ENCODE measurements around the gene SMG6. TPM values are rescaled to one million over a fixed set of nuclear protein-coding genes. Genes with fewer than 3 reads are reported as not detected.

The SMG6 gene
- total RNA-seq, 2 donors from 2014 or later, result 33.2 to 82.9 TPM

DNA sequence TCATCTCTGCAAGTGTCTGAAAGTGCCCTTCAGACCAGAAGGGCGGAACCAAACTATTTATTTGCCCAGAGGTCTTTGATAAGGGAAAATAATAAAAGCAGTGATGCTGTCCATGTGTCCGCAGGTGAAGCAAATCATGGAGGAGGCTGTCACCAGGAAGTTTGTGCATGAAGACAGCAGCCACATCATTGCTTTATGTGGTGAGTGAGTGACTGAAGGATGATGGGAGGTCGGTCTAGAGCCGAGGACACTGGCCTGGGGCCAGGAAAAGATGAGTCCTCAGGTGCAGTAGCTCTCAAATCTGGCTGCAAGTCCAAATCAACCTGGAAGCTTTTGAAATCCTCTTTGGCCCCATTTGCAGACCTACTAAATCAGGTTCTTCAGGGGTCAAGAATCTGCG lies 39.8 kb upstream of the SMG6 start:
- H3K4me3 ChIP-seq, result no peak overlapping the region
- no peak overlapping the region for H3K27ac ChIP-seq
- no peaks in the 10 kb centered on the region for H3K36me3 ChIP-seq
- no peaks in the 10 kb centered on the region for H3K27me3 ChIP-seq (replicated peaks; ENCODE audit: insufficient read depth)
- peaks cover 0 to 4% of the 10 kb centered on the region in 2 donors for H3K4me1 ChIP-seq (ENCODE audit: control insufficient read depth in 1 of 2, low read depth in 2 of 2)
- ATAC-seq (ENCODE audit: insufficient number of reproducible peaks, low FRiP score, low read depth) (no peak), DNase-seq (ENCODE audit: low spot score) (no peak)
- TF ChIP-seq, protein P1, sequence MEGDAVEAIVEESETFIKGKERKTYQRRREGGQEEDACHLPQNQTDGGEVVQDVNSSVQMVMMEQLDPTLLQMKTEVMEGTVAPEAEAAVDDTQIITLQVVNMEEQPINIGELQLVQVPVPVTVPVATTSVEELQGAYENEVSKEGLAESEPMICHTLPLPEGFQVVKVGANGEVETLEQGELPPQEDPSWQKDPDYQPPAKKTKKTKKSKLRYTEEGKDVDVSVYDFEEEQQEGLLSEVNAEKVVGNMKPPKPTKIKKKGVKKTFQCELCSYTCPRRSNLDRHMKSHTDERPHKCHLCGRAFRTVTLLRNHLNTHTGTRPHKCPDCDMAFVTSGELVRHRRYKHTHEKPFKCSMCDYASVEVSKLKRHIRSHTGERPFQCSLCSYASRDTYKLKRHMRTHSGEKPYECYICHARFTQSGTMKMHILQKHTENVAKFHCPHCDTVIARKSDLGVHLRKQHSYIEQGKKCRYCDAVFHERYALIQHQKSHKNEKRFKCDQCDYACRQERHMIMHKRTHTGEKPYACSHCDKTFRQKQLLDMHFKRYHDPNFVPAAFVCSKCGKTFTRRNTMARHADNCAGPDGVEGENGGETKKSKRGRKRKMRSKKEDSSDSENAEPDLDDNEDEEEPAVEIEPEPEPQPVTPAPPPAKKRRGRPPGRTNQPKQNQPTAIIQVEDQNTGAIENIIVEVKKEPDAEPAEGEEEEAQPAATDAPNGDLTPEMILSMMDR (IDR thresholded peaks at IDR 0.05), result no peak
- no peaks in the 10 kb centered on the region for H3K9me3 ChIP-seq

DNA sequence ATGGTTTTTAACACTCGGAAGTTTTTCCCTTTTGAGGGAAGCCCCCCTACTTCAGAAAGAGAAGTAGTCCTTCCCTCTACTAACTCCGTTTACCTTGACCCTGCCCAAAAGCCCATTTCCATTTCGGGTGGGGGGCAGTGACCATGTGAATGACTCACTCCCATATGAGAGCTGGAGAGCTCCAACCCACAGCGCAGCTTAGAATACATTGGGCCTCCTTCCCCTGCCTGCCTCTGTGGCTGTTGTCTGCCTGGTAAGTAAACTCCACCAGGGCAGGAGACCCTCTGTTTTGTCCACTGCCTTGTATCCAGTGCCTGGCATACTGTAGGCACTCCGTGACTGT lies 34.7 kb upstream of the SMG6 start:
- TF ChIP-seq, protein P1 (IDR thresholded peaks at IDR 0.05), result no peak
- Histone ChIP-seq H3K36me3 (peaks cover 14% of the 10 kb centered on the region), H3K4me3 (peak overlapping the region; percentile 95), H3K27me3 (replicated peaks; ENCODE audit: insufficient read depth) (no peaks in the 10 kb centered on the region), H3K27ac (peak overlapping the region in 1 of 2 donors; percentile 74), H3K4me1 (ENCODE audit: control insufficient read depth in 1 of 2, low read depth in 2 of 2) (peaks cover 5 to 25% of the 10 kb centered on the region in 2 donors), H3K9me3 (no peaks in the 10 kb centered on the region)
- DNase-seq (ENCODE audit: low spot score) (no peak), ATAC-seq (ENCODE audit: insufficient number of reproducible peaks, low FRiP score, low read depth) (no peak)

DNA sequence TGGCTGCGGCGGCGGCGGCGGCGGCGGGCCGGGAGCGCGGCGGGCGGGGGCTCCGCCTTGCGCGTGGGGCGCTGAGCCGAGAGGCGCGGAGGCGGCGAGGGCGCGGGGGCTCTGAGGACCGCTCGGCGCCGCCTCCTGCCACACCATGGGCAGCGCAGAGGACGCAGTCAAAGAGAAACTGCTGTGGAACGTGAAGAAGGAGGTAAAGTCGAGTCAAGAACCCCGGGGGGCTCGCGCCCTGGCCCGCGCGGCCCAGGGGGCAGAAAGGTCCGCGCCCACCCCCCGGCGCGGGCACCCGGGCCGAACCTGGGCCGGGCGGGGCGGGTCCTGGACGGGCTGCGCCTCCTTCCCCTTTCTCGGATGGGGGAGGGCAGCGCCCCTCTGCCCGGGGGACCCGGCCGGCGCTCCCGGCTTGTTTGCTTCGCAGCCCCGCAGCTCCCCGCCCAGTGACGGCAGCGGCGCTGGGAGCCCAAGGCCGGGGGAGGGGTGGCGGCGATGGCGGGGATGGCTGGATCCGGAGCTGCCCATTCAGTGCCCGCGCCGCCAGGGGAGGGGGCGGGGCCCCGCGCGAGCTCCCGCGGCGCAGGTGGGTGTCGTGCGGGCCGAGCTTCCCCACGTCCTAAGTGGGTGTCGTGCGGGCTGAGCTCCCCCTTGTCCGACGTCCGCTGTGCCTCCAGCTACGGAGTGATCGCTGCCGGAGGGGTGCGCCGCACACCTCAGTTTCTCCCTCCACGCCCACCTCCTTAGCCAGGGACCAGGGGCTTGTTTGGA lies 34.1 kb upstream of the SMG6 start:
- Histone ChIP-seq H3K9me3 (no peaks in the 10 kb centered on the region), H3K4me1 (ENCODE audit: control insufficient read depth in 1 of 2, low read depth in 2 of 2) (peaks cover 5 to 25% of the 10 kb centered on the region in 2 donors), H3K27me3 (replicated peaks; ENCODE audit: insufficient read depth) (no peaks in the 10 kb centered on the region), H3K4me3 (peak overlapping the region; percentile 95), H3K27ac (peak overlapping the region; percentile 70 to 74), H3K36me3 (peaks cover 18% of the 10 kb centered on the region)
- TF ChIP-seq, protein P1 (IDR thresholded peaks at IDR 0.05), result peak; percentile 22
- no peak for ATAC-seq (ENCODE audit: insufficient number of reproducible peaks, low FRiP score, low read depth)
- DNase-seq (ENCODE audit: low spot score), result no peak

DNA sequence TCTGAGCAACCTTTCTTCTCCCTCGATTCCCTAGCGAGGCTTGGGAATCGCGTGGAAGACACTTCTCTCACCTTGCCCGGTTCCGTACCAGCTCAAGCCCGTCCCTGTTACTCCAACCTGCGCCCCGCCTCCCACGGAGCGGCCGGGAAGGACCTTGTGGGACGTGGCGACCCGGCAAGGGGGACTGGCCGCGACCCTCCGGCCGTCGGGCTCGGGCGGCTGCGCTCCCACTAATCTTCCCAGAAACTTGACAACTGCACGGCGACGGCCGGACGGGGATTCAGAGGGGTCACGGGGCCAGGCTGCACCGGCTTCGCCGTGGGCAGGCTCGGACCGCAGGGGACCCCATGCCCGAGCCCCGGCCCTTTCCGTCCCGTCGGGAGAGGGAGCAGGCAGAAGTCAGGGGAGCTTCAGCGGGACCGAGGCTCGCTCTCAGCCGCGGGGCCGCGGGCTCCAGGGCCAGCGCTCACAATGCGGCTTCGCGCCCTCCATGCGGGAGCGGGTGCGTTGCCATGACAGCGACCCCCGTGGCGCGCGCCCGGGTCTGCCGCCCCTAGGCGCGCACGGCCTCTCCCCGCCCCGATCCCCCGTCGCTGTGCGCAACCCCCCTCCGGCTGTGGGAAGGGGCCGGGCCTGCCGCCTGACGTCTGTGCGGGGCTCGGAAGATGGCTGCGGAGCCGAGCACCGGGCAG lies 33.4 kb upstream of the SMG6 start, which contains the start of gene SGSM2:
Gene SGSM2 (plus strand): TSS at position 650 of the 692 bp plus-strand sequence. CDS start 188 bp downstream, outside the sequence.
- H3K27me3 ChIP-seq (replicated peaks; ENCODE audit: insufficient read depth), result no peaks in the 10 kb centered on the region
- DNase-seq (ENCODE audit: low spot score) (no peak), ATAC-seq (ENCODE audit: insufficient number of reproducible peaks, low FRiP score, low read depth) (peak; percentile 33)
- peak within 1 kb of the TSS; percentile 95 for H3K4me3 ChIP-seq
- TF ChIP-seq, protein P1 (IDR thresholded peaks at IDR 0.05), result no peak
- peaks cover 24% of the 10 kb centered on the region for H3K36me3 ChIP-seq
- no peaks in the 10 kb centered on the region for H3K9me3 ChIP-seq
- H3K27ac ChIP-seq, result peak within 1 kb of the TSS; percentile 70 to 74
- H3K4me1 ChIP-seq (ENCODE audit: control insufficient read depth in 1 of 2, low read depth in 2 of 2), result peaks cover 5 to 25% of the 10 kb centered on the region in 2 donors

DNA sequence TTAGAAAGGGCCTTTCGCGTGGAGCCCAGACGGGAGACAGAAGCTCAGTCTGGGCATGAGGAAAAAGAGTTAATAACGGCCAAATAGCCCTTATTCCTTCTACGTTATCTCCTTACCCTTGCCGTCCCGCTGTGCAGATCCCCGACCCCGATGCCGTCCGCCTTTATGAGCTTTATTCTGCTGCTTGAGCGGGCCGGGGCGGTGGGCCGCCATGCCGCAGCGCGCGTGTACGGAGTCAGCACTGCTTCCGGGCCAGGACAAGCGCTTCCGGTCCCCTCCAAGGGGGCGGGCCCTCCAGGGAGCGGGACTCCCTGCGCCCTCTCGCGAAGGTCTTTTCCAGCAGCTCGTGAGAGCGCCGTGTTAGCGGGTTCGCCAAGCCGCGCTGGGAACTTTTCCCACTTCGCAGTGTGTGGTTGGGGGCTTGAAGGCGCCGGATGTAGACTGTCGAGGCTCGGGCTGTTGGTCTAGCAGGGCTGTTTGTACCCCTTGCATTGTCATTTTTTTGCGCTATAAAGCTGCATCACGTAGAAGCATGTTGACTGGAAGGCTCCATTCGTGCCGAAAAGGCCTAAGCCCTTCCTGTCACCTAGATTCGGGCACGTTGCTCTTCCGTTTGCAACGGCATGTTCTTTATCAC lies 32.7 kb upstream of the SMG6 start, which contains the start of gene TSR1:
Gene TSR1 (minus strand): TSS at position 243 of the 637 bp plus-strand sequence. CDS start 30 bp downstream, at position 213.
- H3K9me3 ChIP-seq, result no peaks in the 10 kb centered on the region
- ATAC-seq (ENCODE audit: insufficient number of reproducible peaks, low FRiP score, low read depth) (peak; percentile 56), DNase-seq (ENCODE audit: low spot score) (peak; percentile 46)
- H3K4me3 ChIP-seq, result peak within 1 kb of the TSS; percentile 95
- peaks cover 5 to 25% of the 10 kb centered on the region in 2 donors for H3K4me1 ChIP-seq (ENCODE audit: control insufficient read depth in 1 of 2, low read depth in 2 of 2)
- peak within 1 kb of the TSS; percentile 70 to 74 for H3K27ac ChIP-seq
- H3K27me3 ChIP-seq (replicated peaks; ENCODE audit: insufficient read depth), result no peaks in the 10 kb centered on the region
- TF ChIP-seq, protein P1 (IDR thresholded peaks at IDR 0.05), result peak; percentile 22
- H3K36me3 ChIP-seq, result peaks cover 31% of the 10 kb centered on the region

All from thoracic aorta (tissue), 2 donors.